Pancreas (tissue), 10 donors: Measurements from ENCODE around the gene TGFBR2. TPM values are rescaled to one million over a fixed set of nuclear protein-coding genes. Genes with fewer than 3 reads are reported as not detected.

Source experiments
- ATAC-seq, 4 donors: fragments of 200-7000 bp; cut with Tn5 transposase; one replicate each; pipeline versions ENCODE4 v1.8.0 to v1.9.1; 2020; ENCODE audit warnings: mild to moderate bottlenecking in 4 of 4, moderate library complexity in 4 of 4
- DNase-seq, 6 donors: peaks; one replicate each; pipeline ENCODE4 v3.0.0-alpha.2; 2020
- FAIRE-seq: peaks from 2 replicates; lab custom pipeline; 2012; peaks lifted over from hg19 to GRCh38; lab: Jason Lieb, UNC
- H3K27ac ChIP-seq, 4 donors: fragments of 200-600 bp; sonication (generic); 1 replicate in 3 of 4; 2 replicates in 1 of 4; pipeline versions ENCODE4 v1.5.0 to v1.8.0; 2020
- H3K27me3 ChIP-seq, 4 donors: fragments of 200-600 bp; one replicate each; pipeline ENCODE4 v1.8.0; 2021
- H3K36me3 ChIP-seq, 3 donors: fragments of 200-600 bp; sonication (generic) in 1 of 3; one replicate each; pipeline versions ENCODE4 v1.5.0 to v1.8.0; 2020 to 2021
- H3K4me1 ChIP-seq, 3 donors: fragments of 200-600 bp; one replicate each; pipeline ENCODE4 v1.8.0; 2021
- H3K4me3 ChIP-seq, 4 donors: fragments of 200-600 bp; sonication (generic) in 2 of 4; one replicate each; pipeline versions ENCODE4 v1.5.0 to v1.8.0; 2020 to 2021
- H3K9me3 ChIP-seq, 4 donors: fragments of 200-600 bp; one replicate each; pipeline ENCODE4 v1.8.0; 2021
- whole genome bisulfite sequencing, 2 donors: extraction: QIAGEN DNeasy Blood & Tissue Kit; methylation state at CpG; one replicate each; pipeline ENCODE4 v1.1.7; 2013; 5-methylcytosine and 5-hydroxymethylcytosine counted together
- intact Hi-C, 3 donors: fragments of 100-400 bp; cut with DNase I; formaldehyde crosslinking; loops; one replicate each; pipeline versions ENCODE4 v1.11.1 to v1.14.2; 2022
- polyA plus RNA-seq, 2 donors: library from polyadenylated mRNA; stranded (reverse); fragments of 200-250 nt; gene quantifications; one replicate each; pipeline ENCODE4 v1.2.3, GENCODE V29; 2013
- total RNA-seq, 6 donors: library from RNA; stranded (reverse); fragmentation: NEBNext Ultra II Directional in 4 of 6; extraction: Animal tissue kit (Norgen Biotek cat#: 25700) in 4 of 6; gene quantifications; one replicate each; pipeline versions ENCODE4 v1.2.1 to v1.2.4, GENCODE V29; 2021 to 2023
- TF ChIP-seq, protein P1 (sequence below), 4 donors: fragments of 200-600 bp; sonication (generic) in 3 of 4; IDR thresholded peaks; one replicate each; pipeline versions ENCODE4 v1.5.0 to v1.8.0; 2021; ENCODE audit warnings: antibody characterized with exemption in 4 of 4
- donor health status: healthy with polysubstance abuse.
- donor health status: DM: no; HTN: no; CAD: no; lungs with moderate emphysema.
- donor health status: DM: no; HTN: no; CAD: no.
- donor health status: control.
- donor health status: control.
- donor health status: Bipolar disorder and iron deficiency.
- donor health status: DM: yes; HTN: yes; CAD: no.
- donor health status: DM: no; HTN: no; CAD: no.
- donor health status: DM: no; HTN: no; CAD: no.
- donor health status: DM: yes; HTN: yes; CAD: no.

Gene TGFBR2
- total and polyA plus RNA-seq, 8 donors = 9.0 to 60.8 (median 31.1) TPM

DNA sequence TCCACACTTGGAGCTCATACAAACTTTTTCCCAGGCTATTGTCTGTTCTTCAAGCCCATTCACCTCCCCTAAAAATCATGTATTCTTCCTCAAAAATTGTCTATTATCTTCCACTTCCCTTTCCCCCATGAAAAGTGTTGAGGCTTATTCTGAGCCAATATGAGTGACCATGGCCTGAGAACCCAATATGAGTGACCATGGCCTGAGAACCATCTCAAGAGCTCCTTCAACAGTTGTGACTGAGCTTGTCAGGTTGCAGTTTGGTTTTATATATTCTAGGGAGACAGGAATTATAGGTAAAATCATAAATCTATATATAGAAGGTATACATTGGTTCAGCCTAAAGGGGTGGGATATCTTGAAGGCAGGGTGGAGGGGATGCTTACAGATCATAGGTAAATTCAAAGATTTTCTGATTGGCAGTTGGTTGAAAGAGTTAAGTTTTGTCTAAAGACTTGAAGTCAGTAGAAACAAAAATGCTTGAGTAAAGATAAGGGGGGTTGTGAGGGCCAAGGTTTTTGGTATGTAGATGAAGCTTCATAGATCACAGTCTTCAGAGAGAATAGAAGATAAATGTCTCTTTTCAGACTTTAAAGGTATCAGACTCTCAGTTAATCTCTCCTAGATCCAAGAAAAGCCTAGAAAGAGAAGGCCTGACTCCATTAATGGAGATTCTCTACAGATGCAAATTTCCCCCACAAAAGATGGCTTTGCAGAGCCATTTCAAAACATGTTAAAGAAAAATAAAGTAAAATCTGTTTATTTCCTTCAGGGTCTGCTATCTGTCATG is 95.8 kb downstream of the TGFBR2 start:
- H3K4me1 ChIP-seq = no peaks in the 10 kb centered on the region
- FAIRE-seq (no peak), ATAC-seq (no peak), DNase-seq (no peak)
- intact Hi-C loops = no loop called here
- H3K27me3 ChIP-seq = no peaks in the 10 kb centered on the region
- H3K9me3 ChIP-seq = no peaks in the 10 kb centered on the region
- no peaks in the 10 kb centered on the region for H3K36me3 ChIP-seq
- H3K27ac ChIP-seq = no peak overlapping the region
- TF ChIP-seq, protein P1, sequence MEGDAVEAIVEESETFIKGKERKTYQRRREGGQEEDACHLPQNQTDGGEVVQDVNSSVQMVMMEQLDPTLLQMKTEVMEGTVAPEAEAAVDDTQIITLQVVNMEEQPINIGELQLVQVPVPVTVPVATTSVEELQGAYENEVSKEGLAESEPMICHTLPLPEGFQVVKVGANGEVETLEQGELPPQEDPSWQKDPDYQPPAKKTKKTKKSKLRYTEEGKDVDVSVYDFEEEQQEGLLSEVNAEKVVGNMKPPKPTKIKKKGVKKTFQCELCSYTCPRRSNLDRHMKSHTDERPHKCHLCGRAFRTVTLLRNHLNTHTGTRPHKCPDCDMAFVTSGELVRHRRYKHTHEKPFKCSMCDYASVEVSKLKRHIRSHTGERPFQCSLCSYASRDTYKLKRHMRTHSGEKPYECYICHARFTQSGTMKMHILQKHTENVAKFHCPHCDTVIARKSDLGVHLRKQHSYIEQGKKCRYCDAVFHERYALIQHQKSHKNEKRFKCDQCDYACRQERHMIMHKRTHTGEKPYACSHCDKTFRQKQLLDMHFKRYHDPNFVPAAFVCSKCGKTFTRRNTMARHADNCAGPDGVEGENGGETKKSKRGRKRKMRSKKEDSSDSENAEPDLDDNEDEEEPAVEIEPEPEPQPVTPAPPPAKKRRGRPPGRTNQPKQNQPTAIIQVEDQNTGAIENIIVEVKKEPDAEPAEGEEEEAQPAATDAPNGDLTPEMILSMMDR (IDR thresholded peaks at IDR 0.05) = no peak
- H3K4me3 ChIP-seq = no peak overlapping the region

DNA sequence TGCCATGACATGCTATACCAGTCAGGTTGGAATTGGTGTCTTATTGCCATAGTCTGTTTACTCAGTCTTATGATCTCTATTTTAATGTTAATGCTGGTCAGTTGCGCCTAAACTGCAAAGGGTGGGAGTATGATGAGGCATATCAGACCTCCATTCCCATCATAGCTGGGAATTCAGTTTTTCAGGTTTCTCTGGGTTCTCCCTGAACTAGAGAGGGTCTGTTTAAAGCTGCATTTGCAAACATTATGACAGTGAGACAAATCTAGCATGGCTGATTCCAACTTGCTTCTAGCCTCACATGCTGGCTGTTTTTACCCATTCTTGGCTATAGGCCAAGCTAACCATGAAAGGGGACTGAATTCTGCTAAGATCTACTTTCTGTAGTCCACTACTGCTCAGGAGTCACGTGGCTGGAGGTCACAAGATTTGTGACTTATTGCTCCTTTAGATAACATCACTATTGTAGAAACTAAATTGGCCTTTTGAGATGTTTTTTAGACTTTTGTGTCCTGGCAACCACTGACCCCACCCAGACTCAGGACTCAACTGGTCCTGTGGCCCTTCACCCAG is 96.5 kb downstream of the TGFBR2 start:
- TF ChIP-seq, protein P1 (IDR thresholded peaks at IDR 0.05) = no peak
- DNase-seq = no peak
- intact Hi-C loops = no loop called here
- Histone ChIP-seq H3K4me3 (no peak overlapping the region), H3K36me3 (no peaks in the 10 kb centered on the region), H3K4me1 (no peaks in the 10 kb centered on the region), H3K27ac (no peak overlapping the region), H3K9me3 (no peaks in the 10 kb centered on the region), H3K27me3 (no peaks in the 10 kb centered on the region)
- ATAC-seq = no peak
- 90 to 93% methylated on average over 2 of the region's 2 CpGs for WGBS, 2 donors
- FAIRE-seq = no peak

DNA sequence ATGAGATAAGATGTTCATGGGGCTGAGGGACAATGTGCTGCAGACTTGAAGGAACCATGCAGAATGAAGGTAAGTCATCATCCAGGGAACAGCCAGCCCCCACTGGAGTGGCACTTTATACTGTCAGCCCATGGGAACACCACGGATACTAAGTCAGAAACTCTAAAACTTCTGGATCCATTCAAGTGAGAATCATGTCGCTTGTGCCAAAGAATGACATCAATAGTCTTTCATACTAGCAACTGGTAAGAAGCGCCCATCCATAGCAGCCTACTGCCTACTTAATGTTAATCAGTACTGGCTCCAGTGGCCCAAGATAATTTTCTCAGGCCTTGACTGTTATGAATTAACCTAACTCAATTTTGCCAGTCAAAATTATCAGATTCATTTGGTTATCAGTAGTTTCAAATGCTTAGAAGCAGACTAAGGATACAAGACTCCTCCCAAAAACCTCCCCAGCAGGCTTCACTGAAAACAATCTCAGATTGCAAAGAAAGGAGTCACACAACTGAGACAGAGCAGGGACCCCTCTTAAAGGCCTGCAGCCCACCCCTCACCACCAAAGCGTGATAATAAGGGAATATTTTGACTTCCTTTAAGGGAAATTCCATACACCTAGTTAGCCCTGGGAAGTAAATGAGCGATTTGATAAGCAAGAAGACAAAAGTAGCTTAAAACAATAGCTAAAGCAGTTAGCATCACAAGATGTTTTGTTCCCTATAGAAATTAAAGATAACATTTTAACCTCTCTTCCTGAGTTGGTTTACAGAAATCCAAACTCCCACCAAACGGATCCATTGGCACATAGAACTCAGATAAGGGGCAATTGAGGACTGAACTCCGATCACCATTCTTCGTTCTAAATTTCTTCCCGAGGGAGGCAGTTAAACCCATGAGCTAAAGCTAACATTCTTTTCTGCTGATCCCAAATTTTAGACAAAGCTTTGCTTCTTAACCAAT is 98.8 kb downstream of the TGFBR2 start:
- H3K36me3 ChIP-seq = no peaks in the 10 kb centered on the region
- no peak for FAIRE-seq
- H3K9me3 ChIP-seq = no peaks in the 10 kb centered on the region

DNA sequence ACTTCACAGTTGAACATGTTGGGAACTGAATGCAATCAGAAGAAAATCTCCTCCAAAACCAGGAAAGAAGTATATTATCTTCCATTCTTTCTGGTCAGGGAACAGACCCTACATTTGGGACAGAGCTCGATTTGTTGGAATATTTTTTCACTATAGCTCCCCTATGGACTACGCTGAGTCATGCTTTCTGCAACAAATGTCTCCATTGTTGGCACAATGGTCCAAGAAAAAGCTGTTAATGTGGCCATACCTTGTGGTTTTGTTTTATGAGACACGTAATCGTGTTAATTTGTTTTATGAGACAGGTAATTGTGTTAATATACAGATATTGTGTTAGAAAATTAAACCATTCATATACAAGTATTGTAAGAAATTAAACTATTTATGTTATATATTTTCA is 101.4 kb downstream of the TGFBR2 start:
- Histone ChIP-seq H3K9me3 (no peaks in the 10 kb centered on the region), H3K27ac (no peak overlapping the region), H3K4me3 (no peak overlapping the region), H3K27me3 (no peaks in the 10 kb centered on the region), H3K4me1 (no peaks in the 10 kb centered on the region), H3K36me3 (no peaks in the 10 kb centered on the region)
- 81 to 87% methylated on average over 4 of the region's 4 CpGs for WGBS, 2 donors
- FAIRE-seq (no peak), ATAC-seq (no peak), DNase-seq (no peak)
- intact Hi-C loops = no loop called here
- TF ChIP-seq, protein P1 (IDR thresholded peaks at IDR 0.05) = no peak

More for the DNA sequence above, 98.8 kb downstream of the TGFBR2 start:
- 75 to 84% methylated on average over 9 of the region's 9 CpGs for WGBS, 2 donors
- Histone ChIP-seq H3K4me1 (no peaks in the 10 kb centered on the region), H3K4me3 (no peak overlapping the region), H3K27ac (no peak overlapping the region), H3K27me3 (no peaks in the 10 kb centered on the region)
- intact Hi-C loops = no loop called here
- TF ChIP-seq, protein P1 (IDR thresholded peaks at IDR 0.05) = no peak
- DNase-seq (no peak), ATAC-seq (no peak)
